ENCODE measurements around the gene CCDC192.

- TF ChIP-seq CTCF (IDR thresholded peaks at IDR 0.05) = no peak
- TF ChIP-seq POLR2A (IDR thresholded peaks at IDR 0.05) = no peak
Observed at GRCh38 chr5:127893232-127893631, 190.0 kb downstream of the CCDC192 start.
